Measurements from ENCODE around the gene RPP14. TPM values are rescaled to one million over a fixed set of nuclear protein-coding genes. Genes with fewer than 3 reads are reported as not detected.
"Not testable (repeated sequence)": the region's sequence is repeated elsewhere in the genome, so short reads cannot be mapped to it uniquely, and the experiment has no call there.

RPP14 gene
- total RNA-seq, 1 experiment from 2014 or later: 22.4 TPM

- CTCF ChIA-PET: interaction anchor here (0.7 kb wide), 1 partner anchor 120 kb away, joined by 3 read pairs; no protein-coding TSS in a partner anchor
- intact Hi-C loops (cut with micrococcal nuclease): no loop called here
- RAD21 ChIA-PET (ENCODE audit: low non-redundant PET in 1 of 2, low total read pairs in 2 of 2, uncharacterized antibody in 2 of 2, unreplicated experiment in 2 of 2): no interaction called here
Measured at GRCh38 chr3:58337190-58337589, 31.1 kb downstream of the RPP14 start.

GRCh38 chr3:58339146-58339545 is 33.1 kb downstream of the RPP14 start:
- H3K27me3 ChIP-seq (ENCODE audit: insufficient read depth, low read length); H3K27ac ChIP-seq (ENCODE audit: low read depth, low read length); H4K20me1 ChIP-seq (ENCODE audit: insufficient read depth); DNase-seq (ENCODE audit: low read depth, low spot score); intact Hi-C loops (cut with micrococcal nuclease); BruUV-seq (replicated peaks); H3K36me3 ChIP-seq (ENCODE audit: control insufficient read depth in 1 of 2, insufficient read depth in 2 of 2, low read length in 2 of 2); H3K9me2 ChIP-seq (ENCODE audit: insufficient read depth); H3K4me3 ChIP-seq (replicated peaks in 1 of 2; ENCODE audit: low read depth in 1 of 2, low read length in 2 of 2); H3K9ac ChIP-seq (ENCODE audit: low read length); H3K4me2 ChIP-seq (ENCODE audit: low read length); POLR2A ChIA-PET; ATAC-seq; H3K9me3 ChIP-seq (ENCODE audit: control insufficient read depth in 1 of 2, insufficient read depth in 1 of 2, low read depth in 1 of 2, low read length in 2 of 2); RAD21 ChIA-PET (ENCODE audit: low non-redundant PET in 1 of 2, low total read pairs in 2 of 2, uncharacterized antibody in 2 of 2, unreplicated experiment in 2 of 2); H2AFZ ChIP-seq (ENCODE audit: low read depth, low read length, poor library complexity, severe bottlenecking); H3K79me2 ChIP-seq (ENCODE audit: insufficient read depth, low read length): not testable (repeated sequence)
- CTCF ChIA-PET: interaction anchor here (0.6 kb wide), 1 partner anchor 280 kb away, joined by 3 read pairs; no protein-coding TSS in a partner anchor
- H3K4me1 ChIP-seq (ENCODE audit: control insufficient read depth in 1 of 2, insufficient read depth in 2 of 2, low read length in 2 of 2): peaks cover 4 to 15% of the 10 kb centered on the region in 2 experiments; a peak in 3 of 4 replicates

More at GRCh38 chr3:58337190-58337589, 31.1 kb downstream of the RPP14 start:
- H3K4me1 ChIP-seq (ENCODE audit: control insufficient read depth in 1 of 2, insufficient read depth in 2 of 2, low read length in 2 of 2): peaks cover 10 to 28% of the 10 kb centered on the region in 2 experiments; a peak in 3 of 4 replicates
- no peak overlapping the region for H3K4me3 ChIP-seq (replicated peaks in 1 of 2; ENCODE audit: low read depth in 1 of 2, low read length in 2 of 2)
- H3K27ac ChIP-seq (ENCODE audit: low read depth, low read length): no peak overlapping the region
- no peak for ATAC-seq
- BruUV-seq (replicated peaks): no TSS peak
- H3K36me3 ChIP-seq (ENCODE audit: control insufficient read depth in 1 of 2, insufficient read depth in 2 of 2, low read length in 2 of 2): no peaks in the 10 kb centered on the region
- H3K4me2 ChIP-seq (ENCODE audit: low read length): no peak overlapping the region
- POLR2A ChIA-PET: no interaction called here
- no peak for TF ChIP-seq RAD21 (IDR thresholded peaks at IDR 0.05; ENCODE audit: low read depth)
- TF ChIP-seq ELF1 (IDR thresholded peaks at IDR 0.05; ENCODE audit: borderline replicate concordance, low read depth): no peak
- TF ChIP-seq POLR2A (IDR thresholded peaks at IDR 0.05; ENCODE audit: borderline replicate concordance, extremely low read depth, insufficient read depth, insufficient read length): no peak
- TF ChIP-seq ZNF274 (IDR thresholded peaks at IDR 0.05; ENCODE audit: low read depth, low read length): no peak
- TF ChIP-seq, protein P1, sequence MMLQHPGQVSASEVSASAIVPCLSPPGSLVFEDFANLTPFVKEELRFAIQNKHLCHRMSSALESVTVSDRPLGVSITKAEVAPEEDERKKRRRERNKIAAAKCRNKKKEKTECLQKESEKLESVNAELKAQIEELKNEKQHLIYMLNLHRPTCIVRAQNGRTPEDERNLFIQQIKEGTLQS (IDR thresholded peaks at IDR 0.05): no peak
- no peak for TF ChIP-seq SRF (IDR thresholded peaks at IDR 0.05; ENCODE audit: low read depth)
- TF ChIP-seq SIN3A (IDR thresholded peaks at IDR 0.05; ENCODE audit: low read depth): no peak
- H3K9ac ChIP-seq (ENCODE audit: low read length): no peak overlapping the region
- H4K20me1 ChIP-seq (ENCODE audit: insufficient read depth): no peaks in the 10 kb centered on the region
- H3K27me3 ChIP-seq (ENCODE audit: insufficient read depth, low read length): no peaks in the 10 kb centered on the region
- no peak overlapping the region for H2AFZ ChIP-seq (ENCODE audit: low read depth, low read length, poor library complexity, severe bottlenecking)
- DNase-seq (ENCODE audit: low read depth, low spot score): no peak
- no peaks in the 10 kb centered on the region for H3K9me3 ChIP-seq (ENCODE audit: control insufficient read depth in 1 of 2, insufficient read depth in 1 of 2, low read depth in 1 of 2, low read length in 2 of 2)
- no peaks in the 10 kb centered on the region for H3K79me2 ChIP-seq (ENCODE audit: insufficient read depth, low read length)
- H3K9me2 ChIP-seq (ENCODE audit: insufficient read depth): no peaks in the 10 kb centered on the region

Measured in HCT116 (cell line).